HepG2 (cell line): Measurements from ENCODE around the gene DNASE1L2. TPM values are rescaled to one million over a fixed set of nuclear protein-coding genes. Genes with fewer than 3 reads are reported as not detected.

ENCODE experiments used
- ATAC-seq: fragments of 200-7000 bp; cut with Tn5 transposase; 3 replicates; pipeline ENCODE4 v1.9.1; 2020; ENCODE audit warnings: mild to moderate bottlenecking, moderate library complexity
- BruUV-seq: library from RNA; stranded (reverse); fragments of 400-500 nt; replicated peaks from 2 replicates; lab custom pipeline; 2021; lab: Mats Ljungman, UMichigan
- CTCF ChIA-PET: fragments of 300-600 bp; formaldehyde crosslinking; extraction: SDS; loops from one replicate; lab custom pipeline; 2021; ENCODE audit warnings: low total read pairs, inconsistent platforms, low intra/inter-chr PET ratio; lab: Yijun Ruan, JAX
- POLR2A ChIA-PET: fragments of 350-600 bp; sonication (Branson Sonifier 250); formaldehyde crosslinking; loops from one replicate; lab custom pipeline; 2020; ENCODE audit warnings: antibody characterized with exemption, inconsistent platforms; lab: Yijun Ruan, JAX
- DNase-seq: peaks from one replicate; pipeline ENCODE4 v3.0.0-alpha.2; 2015; ENCODE audit warnings: low spot score
- FAIRE-seq: peaks from 3 replicates; lab custom pipeline; 2011; peaks lifted over from hg19 to GRCh38; lab: Jason Lieb, UNC
- H2AFZ ChIP-seq: one replicate; pipeline ENCODE4 v1.6.1; 2011; ENCODE audit warnings: low read length, inconsistent platforms
- H3K27ac ChIP-seq: fragments of 300-600 bp; 3 replicates; pipeline ENCODE4 v1.8.0; 2011; ENCODE audit warnings: mixed run types, mild to moderate bottlenecking, mixed read lengths, low read length, inconsistent platforms; ENCODE audit not compliant: insufficient read depth; ENCODE audit errors: extremely low read length
- H3K27me3 ChIP-seq, 2 experiments: fragments of 200-600 bp in 1 of 2; 2 replicates in 1 of 2; 3 replicates in 1 of 2; pipeline versions ENCODE4 v1.6.0 to v1.8.0; 2011; ENCODE audit warnings: low read length in 2 of 2, mild to moderate bottlenecking in 2 of 2, moderate library complexity in 2 of 2, inconsistent platforms in 1 of 2; ENCODE audit not compliant: insufficient read depth in 2 of 2, control insufficient read depth in 1 of 2
- H3K36me3 ChIP-seq, 2 experiments: fragments of 200-600 bp in 1 of 2; replicated peaks in 1 of 2; 2 replicates in 1 of 2; 3 replicates in 1 of 2; pipeline versions ENCODE4 v1.5.1 to v1.8.0; 2011; ENCODE audit warnings: low read length in 2 of 2, inconsistent platforms in 1 of 2; ENCODE audit not compliant: insufficient read depth in 2 of 2, control insufficient read depth in 1 of 2
- H3K4me1 ChIP-seq: 2 replicates; pipeline ENCODE4 v1.5.1; 2012; ENCODE audit warnings: low read length, inconsistent platforms; ENCODE audit not compliant: insufficient read depth
- H3K4me2 ChIP-seq: 2 replicates; pipeline ENCODE4 v1.6.0; 2011; ENCODE audit warnings: low read depth, low read length, inconsistent platforms
- H3K4me3 ChIP-seq, 3 experiments: fragments of 200-600 bp in 1 of 3; sonication (generic), shearing (Covaris generic) in 1 of 3; replicated peaks in 1 of 3; 2 replicates each; pipeline ENCODE4 v1.5.1; 2011 to 2016; ENCODE audit warnings: low read length in 3 of 3, inconsistent platforms in 2 of 3, low read depth in 2 of 3, mild to moderate bottlenecking in 2 of 3, control low read depth in 1 of 3, mixed read lengths in 1 of 3; ENCODE audit not compliant: insufficient read depth in 1 of 3
- H3K79me2 ChIP-seq: one replicate; pipeline ENCODE4 v1.6.1; 2011; ENCODE audit warnings: low read length, inconsistent platforms; ENCODE audit not compliant: insufficient read depth
- H3K9ac ChIP-seq: 2 replicates; pipeline ENCODE4 v1.6.0; 2011; ENCODE audit warnings: mild to moderate bottlenecking, low read depth, low read length, inconsistent platforms; ENCODE audit not compliant: insufficient read depth
- H3K9me3 ChIP-seq: 2 replicates; pipeline ENCODE4 v1.5.1; 2012; ENCODE audit warnings: mild to moderate bottlenecking, low read length
- H4K20me1 ChIP-seq: 2 replicates; pipeline ENCODE4 v1.6.0; 2011; ENCODE audit warnings: inconsistent platforms, mild to moderate bottlenecking, low read length, moderate library complexity; ENCODE audit not compliant: insufficient read depth
- BHLHE40 ChIP-seq: IDR thresholded peaks from 2 replicates; pipeline ENCODE4 v1.6.1; 2011; ENCODE audit warnings: low read length, improper control_type of control experiment
- GABPA ChIP-seq, 2 experiments: IDR thresholded peaks; 2 replicates each; pipeline ENCODE4 v1.6.1; 2011 to 2016; ENCODE audit warnings: low read depth in 2 of 2, low read length in 1 of 2, missing biosample characterization in 1 of 2, missing genetic modification characterization in 1 of 2
- HNRNPH1 ChIP-seq: fragments of 200-400 bp; formaldehyde crosslinking; optimal IDR thresholded peaks from 2 replicates; pipeline ENCODE3; 2017; ENCODE audit warnings: mild to moderate bottlenecking, low read depth, low read length
- JUNB ChIP-seq: sonication (generic); formaldehyde crosslinking; IDR thresholded peaks from 2 replicates; pipeline ENCODE4 v1.8.0; 2022; ENCODE audit warnings: missing genetic modification reagents, mild to moderate bottlenecking, borderline replicate concordance
- MAX ChIP-seq: IDR thresholded peaks from 2 replicates; pipeline ENCODE4 v1.6.1; 2012; ENCODE audit warnings: inconsistent platforms
- MEIS2 ChIP-seq: sonication (generic); formaldehyde crosslinking; IDR thresholded peaks from 2 replicates; pipeline ENCODE4 v1.9.0; 2021; ENCODE audit warnings: mild to moderate bottlenecking, missing genetic modification reagents
- RFX5 ChIP-seq: IDR thresholded peaks from 2 replicates; pipeline ENCODE4 v1.6.1; 2011; ENCODE audit warnings: low read depth, low read length, improper control_type of control experiment
- TRIM24 ChIP-seq: sonication (generic); formaldehyde crosslinking; IDR thresholded peaks from 2 replicates; pipeline ENCODE4 v1.8.0; 2022; ENCODE audit warnings: mild to moderate bottlenecking, missing genetic modification reagents
- ZBTB2 ChIP-seq: sonication (generic); formaldehyde crosslinking; IDR thresholded peaks from 2 replicates; pipeline ENCODE4 v1.8.0; 2022; ENCODE audit warnings: low read depth, missing genetic modification reagents
- ZBTB44 ChIP-seq: sonication (generic); formaldehyde crosslinking; IDR thresholded peaks from 2 replicates; pipeline ENCODE4 v1.4.0; 2020; ENCODE audit warnings: missing genetic modification reagents
- ZFY ChIP-seq: sonication (generic); formaldehyde crosslinking; IDR thresholded peaks from 2 replicates; pipeline ENCODE4 v1.4.0; 2020; ENCODE audit warnings: missing genetic modification reagents
- ZNF337 ChIP-seq: sonication (generic); formaldehyde crosslinking; IDR thresholded peaks from 2 replicates; pipeline ENCODE4 v1.5.1; 2020; ENCODE audit warnings: missing genetic modification reagents, low read depth, mild to moderate bottlenecking, borderline replicate concordance
- ZSCAN30 ChIP-seq: sonication (generic); formaldehyde crosslinking; IDR thresholded peaks from 2 replicates; pipeline ENCODE4 v1.5.0; 2020; ENCODE audit warnings: mild to moderate bottlenecking, missing genetic modification reagents
- WGBS: methylation state at CpG from one replicate; pipeline ENCODE4 v1.1.6; 2017; ENCODE audit warnings: low lambda C conversion rate; 5-methylcytosine and 5-hydroxymethylcytosine counted together
- in situ Hi-C: cut with HindIII; loops from 2 replicates; pipeline ENCODE4 v1.10.0; 2017; ENCODE audit warnings: low pct_unique_long_range_greater_than_20kb; ENCODE audit not compliant: extremely low pct_ligation_motif_present
- intact Hi-C: fragments of 100-400 bp; cut with micrococcal nuclease; formaldehyde crosslinking; loops from one replicate; pipeline ENCODE4 v1.10.0; 2022; ENCODE audit not compliant: unreplicated experiment
- polyA plus RNA-seq, 8 experiments: library from polyadenylated mRNA; depleted of rRNA in 3 of 8; stranded (reverse) in 7 of 8; unstranded in 1 of 8; fragments of >200 nt; fragmentation: Illumina TruSeq in 4 of 8; extraction: Trizol in 4 of 8; gene quantifications; 2 replicates each; pipeline versions ENCODE4 v1.2.1 to v1.2.3, GENCODE V29; 2011 to 2016; ENCODE audit warnings: low read depth in 4 of 8, missing spikeins in 1 of 8, mixed read lengths in 1 of 8; ENCODE audit not compliant: insufficient read depth in 1 of 8
- total RNA-seq, 5 experiments: library from RNA; depleted of rRNA; stranded (reverse); fragments of >200 nt; fragmentation: Illumina TruSeq; extraction: Trizol; gene quantifications; 2 replicates each; pipeline ENCODE4 v1.2.3, GENCODE V29; 2016; ENCODE audit warnings: low read depth in 1 of 5

DNASE1L2 gene
- total and polyA plus RNA-seq, 2 of the 13 experiments (the other 11 are each of a cell fraction or from before 2014, with no cell fraction given), result 0.44 to 0.50 TPM

- ChIA-PET CTCF (no interaction called here), POLR2A (interaction anchor here (0.6 to 2.9 kb wide), 3 partner anchors 8 to 55 kb away, joined by 3 to 19 read pairs (median 5); partner anchors contain the start of genes ECI1 and TRAF7)
- H3K9me3 ChIP-seq, result no peaks in the 10 kb centered on the region
- in situ Hi-C loops (no loop called here), intact Hi-C loops (loop anchor here (5.0 kb wide), 2 partner anchors 34 to 56 kb away; partner anchors contain the start of gene ECI1)
- 0% methylated on average over 3 of the region's 129 CpGs for WGBS
- BruUV-seq, result no TSS peak
- H3K4me1 ChIP-seq, result peaks cover 54% of the 10 kb centered on the region
- H4K20me1 ChIP-seq, result no peaks in the 10 kb centered on the region
- H2AFZ ChIP-seq, result no peak within 1 kb of the TSS
- no peaks in the 10 kb centered on the region for H3K79me2 ChIP-seq
- no peak for FAIRE-seq
- peak within 1 kb of the TSS; percentile 53 to 66 (median 53) for H3K4me3 ChIP-seq
- peaks cover 2 to 39% of the 10 kb centered on the region in 2 experiments; a peak in 3 of 5 replicates for H3K27me3 ChIP-seq
- DNase-seq, result no peak
- peak; percentile 56 for TF ChIP-seq MAX
- no peak for TF ChIP-seq HNRNPH1
- TF ChIP-seq TRIM24 (CRISPR knock-in tag), result no peak
- TF ChIP-seq ZNF337, result no peak
- TF ChIP-seq MEIS2 (CRISPR knock-in tag), result no peak
- TF ChIP-seq ZSCAN30 (CRISPR knock-in tag), result no peak
- no peak for TF ChIP-seq JUNB (CRISPR knock-in tag)
- TF ChIP-seq RFX5, result no peak
- no peak for TF ChIP-seq BHLHE40
- TF ChIP-seq ZBTB44 (CRISPR knock-in tag), result no peak
- no peak for TF ChIP-seq GABPA (IDR thresholded peaks at IDR 0.05; ENCODE audit: low read depth, low read length)
- no peak for TF ChIP-seq GABPA (CRISPR knock-in tag; IDR thresholded peaks at IDR 0.05; ENCODE audit: low read depth)
- TF ChIP-seq ZFY (CRISPR knock-in tag), result peak; percentile 47
- TF ChIP-seq ZBTB2 (CRISPR knock-in tag), result peak; percentile 39; the same call in 1 of the 2 replicates
- no peaks in the 10 kb centered on the region for H3K36me3 ChIP-seq
- H3K9ac ChIP-seq, result peak within 1 kb of the TSS; percentile 44; the same call in 1 of the 2 replicates
- no peak within 1 kb of the TSS for H3K27ac ChIP-seq
- H3K4me2 ChIP-seq, result peak within 1 kb of the TSS; percentile 71
- peak; percentile 19; the same call in 2 of the 3 replicates for ATAC-seq
Observed at GRCh38 chr16:2196162-2196980, 39.9 kb upstream of the DNASE1L2 start, which contains the start of gene CASKIN1. TSS of gene CASKIN1 (minus strand) at chr16:2196605. CDS start at chr16:2196432, 173 bp downstream.
